SK-N-SH (cell line): ENCODE measurements around the gene ATP5F1E. TPM values are rescaled to one million over a fixed set of nuclear protein-coding genes. Genes with fewer than 3 reads are reported as not detected.

Experiments used
- CTCF ChIA-PET: fragments of 300-600, 350-600 bp; formaldehyde crosslinking; extraction: SDS; loops from one replicate; lab custom pipeline; 2021; lab: Yijun Ruan, JAX
- POLR2A ChIA-PET: fragments of 350-600 bp; sonication (Branson Sonifier 250); formaldehyde crosslinking; extraction: SDS; loops from one replicate; lab custom pipeline; 2020; ENCODE audit warnings: antibody characterized with exemption, inconsistent platforms; lab: Yijun Ruan, JAX
- DNase-seq: peaks from one replicate; pipeline ENCODE4 v3.0.0; 2012
- H2AFZ ChIP-seq: fragments of 200-600 bp; sonication (generic); 2 replicates; pipeline ENCODE4 v1.8.1; 2016; ENCODE audit warnings: antibody characterized with exemption, mild to moderate bottlenecking, low read depth
- H3F3A ChIP-seq: fragments of 200-600 bp; sonication (generic); replicated peaks from 2 replicates; pipeline ENCODE3; 2016; ENCODE audit warnings: antibody characterized with exemption, mild to moderate bottlenecking; ENCODE audit not compliant: insufficient read depth
- H3K27ac ChIP-seq, 2 experiments: fragments of 200-500 bp in 1 of 2; fragments of 200-600 bp in 1 of 2; sonication (Bioruptor generic) in 1 of 2; sonication (generic), shearing (Covaris generic) in 1 of 2; 2 replicates each; pipeline versions ENCODE4 v1.5.1 to v1.6.1; 2014 to 2016; ENCODE audit warnings: low read depth in 2 of 2, inconsistent platforms in 1 of 2, low read length in 1 of 2, mild to moderate bottlenecking in 1 of 2, mixed read lengths in 1 of 2
- H3K27me3 ChIP-seq: fragments of 200-600 bp; sonication (generic), shearing (Covaris generic); 2 replicates; pipeline ENCODE4 v1.6.1; 2016; ENCODE audit warnings: mixed run types; ENCODE audit not compliant: insufficient read depth
- H3K36me3 ChIP-seq, 2 experiments: fragments of 200-500 bp in 1 of 2; fragments of 200-600 bp in 1 of 2; sonication (Bioruptor generic) in 1 of 2; sonication (generic) in 1 of 2; replicated peaks in 1 of 2; 2 replicates each; pipeline versions ENCODE3 to v1.5.1; 2014 to 2016; ENCODE audit warnings: low read length in 1 of 2, mild to moderate bottlenecking in 1 of 2; ENCODE audit not compliant: insufficient read depth in 2 of 2, control insufficient read depth in 1 of 2
- H3K4me1 ChIP-seq, 2 experiments: fragments of 200-500 bp in 1 of 2; fragments of 200-600 bp in 1 of 2; sonication (Bioruptor generic) in 1 of 2; sonication (generic), shearing (Covaris generic) in 1 of 2; 2 replicates each; pipeline versions ENCODE4 v1.5.1 to v1.6.1; 2014 to 2016; ENCODE audit warnings: low read depth in 1 of 2, low read length in 1 of 2, mixed run types in 1 of 2; ENCODE audit not compliant: insufficient read depth in 2 of 2, control insufficient read depth in 1 of 2
- H3K4me2 ChIP-seq: fragments of 200-600 bp; sonication (generic), shearing (Covaris generic); 2 replicates; pipeline ENCODE4 v1.6.1; 2017; ENCODE audit warnings: mixed run types
- H3K4me3 ChIP-seq, 2 experiments: fragments of 200-500 bp in 1 of 2; fragments of 200-600 bp in 1 of 2; sonication (Bioruptor generic) in 1 of 2; sonication (generic), shearing (Covaris generic) in 1 of 2; 2 replicates each; pipeline versions ENCODE4 v1.5.1 to v1.8.1; 2014 to 2016; ENCODE audit warnings: low read depth in 2 of 2, inconsistent platforms in 1 of 2, low read length in 1 of 2, mild to moderate bottlenecking in 1 of 2, mixed read lengths in 1 of 2, moderate library complexity in 1 of 2
- H3K79me2 ChIP-seq: fragments of 200-600 bp; sonication (generic); 2 replicates; pipeline ENCODE4 v1.8.1; 2017; ENCODE audit warnings: mild to moderate bottlenecking; ENCODE audit not compliant: insufficient read depth
- H3K9ac ChIP-seq: fragments of 200-600 bp; sonication (generic); 2 replicates; pipeline ENCODE4 v1.6.1; 2017; ENCODE audit warnings: mixed run types
- H3K9me2 ChIP-seq: fragments of 200-600 bp; sonication (generic); 2 replicates; pipeline ENCODE4 v1.6.1; 2017; ENCODE audit warnings: mixed run types
- H3K9me3 ChIP-seq: fragments of 200-600 bp; sonication (generic); 2 replicates; pipeline ENCODE4 v1.6.1; 2017; ENCODE audit warnings: mixed run types, mild to moderate bottlenecking, moderate library complexity
- H4K20me1 ChIP-seq: fragments of 200-600 bp; sonication (generic); 2 replicates; pipeline ENCODE4 v1.6.1; 2017; ENCODE audit warnings: mild to moderate bottlenecking, mixed run types; ENCODE audit not compliant: insufficient read depth
- FOSL2 ChIP-seq: IDR thresholded peaks from 2 replicates; pipeline ENCODE4 v1.4.0; 2012; ENCODE audit warnings: low read depth, mild to moderate bottlenecking, moderate library complexity, borderline replicate concordance
- FOXJ3 ChIP-seq: sonication (generic); formaldehyde crosslinking; IDR thresholded peaks from 2 replicates; pipeline ENCODE4 v1.5.1; 2020; ENCODE audit warnings: mild to moderate bottlenecking, missing genetic modification reagents
- FOXM1 ChIP-seq: IDR thresholded peaks from 2 replicates; pipeline ENCODE4 v1.4.0; 2012; ENCODE audit warnings: low read depth, mild to moderate bottlenecking
- MEF2A ChIP-seq: IDR thresholded peaks from 2 replicates; pipeline ENCODE4 v1.4.0; 2012; ENCODE audit warnings: low read depth, borderline replicate concordance
- MXI1 ChIP-seq: IDR thresholded peaks from 2 replicates; pipeline ENCODE4 v1.6.1; 2012; ENCODE audit warnings: mild to moderate bottlenecking, low read depth, low read length, improper control_type of control experiment
- NFIC ChIP-seq: IDR thresholded peaks from 2 replicates; pipeline ENCODE4 v1.4.0; 2012; ENCODE audit warnings: borderline replicate concordance
- RCOR1 ChIP-seq: fragments of 150-350 bp; IDR thresholded peaks from 2 replicates; pipeline ENCODE4 v1.6.1; 2017; ENCODE audit warnings: antibody characterized with exemption, low read length
- RFX5 ChIP-seq: IDR thresholded peaks from 2 replicates; pipeline ENCODE4 v1.6.1; 2012; ENCODE audit warnings: mild to moderate bottlenecking, improper control_type of control experiment, low read length
- SMC3 ChIP-seq: IDR thresholded peaks from 2 replicates; pipeline ENCODE4 v1.6.1; 2012; ENCODE audit warnings: low read depth, low read length, improper control_type of control experiment
- TEAD4 ChIP-seq: IDR thresholded peaks from 2 replicates; pipeline ENCODE4 v1.4.0; 2012; ENCODE audit warnings: mild to moderate bottlenecking, borderline replicate concordance; ENCODE audit not compliant: insufficient read depth
- YY1 ChIP-seq: IDR thresholded peaks from 2 replicates; pipeline ENCODE4 v1.4.0; 2012; ENCODE audit warnings: low read depth, mild to moderate bottlenecking
- ZBTB33 ChIP-seq: IDR thresholded peaks from 2 replicates; pipeline ENCODE4 v1.4.0; 2012; ENCODE audit warnings: low read depth, borderline replicate concordance
- WGBS: methylation state at CpG from one replicate; pipeline ENCODE4 v1.1.6; 2017; ENCODE audit warnings: low lambda C conversion rate; 5-methylcytosine and 5-hydroxymethylcytosine counted together
- polyA plus RNA-seq, 3 experiments: library from polyadenylated mRNA; depleted of rRNA; stranded (reverse); fragments of >200 nt; gene quantifications; 2 replicates each; pipeline ENCODE4 v1.2.3, GENCODE V29; 2012
- TF ChIP-seq, protein P1 (sequence below): fragments of 150-350 bp; IDR thresholded peaks from 2 replicates; pipeline ENCODE4 v1.6.1; 2016; ENCODE audit warnings: mild to moderate bottlenecking, low read depth, low read length

ATP5F1E gene
- polyA plus RNA-seq, 1 of the 3 experiments (the other 2 are of a cell fraction), result 60.8 TPM

DNA sequence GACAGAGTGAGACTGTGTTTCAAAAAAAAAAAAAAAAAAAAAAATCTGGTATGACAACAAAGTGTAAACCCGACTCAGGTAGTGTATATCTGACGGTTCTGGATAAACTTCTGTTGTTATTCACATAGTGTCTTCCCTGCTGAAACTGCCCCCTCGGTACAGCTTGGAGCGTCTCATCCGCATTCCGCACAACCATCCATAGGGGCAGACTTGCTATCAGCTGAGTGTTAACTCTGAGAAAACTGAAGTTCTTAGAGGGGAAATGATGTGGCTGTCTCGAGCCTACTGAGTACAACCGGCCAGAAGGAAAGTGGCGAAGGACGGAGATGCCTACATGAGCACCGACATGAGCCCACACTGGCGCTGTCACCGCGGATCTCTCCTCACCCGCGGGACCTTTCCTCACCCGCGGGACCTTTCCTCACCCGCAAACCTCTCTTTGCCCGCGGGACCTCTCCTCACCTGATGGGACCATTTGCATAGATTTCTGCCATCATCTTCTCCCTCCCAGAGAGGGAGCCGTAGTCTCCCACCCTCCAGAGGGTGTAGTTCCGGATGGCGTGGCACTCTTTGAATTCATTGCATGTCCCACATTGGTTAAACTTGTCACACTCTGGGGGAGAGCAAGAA, 34.9 kb downstream of the ATP5F1E start (continued):
- TF ChIP-seq NFIC (no peak), FOSL2 (no peak), MXI1 (no peak), FOXJ3 (CRISPR knock-in tag) (no peak), SMC3 (no peak)
- TF ChIP-seq, protein P1, sequence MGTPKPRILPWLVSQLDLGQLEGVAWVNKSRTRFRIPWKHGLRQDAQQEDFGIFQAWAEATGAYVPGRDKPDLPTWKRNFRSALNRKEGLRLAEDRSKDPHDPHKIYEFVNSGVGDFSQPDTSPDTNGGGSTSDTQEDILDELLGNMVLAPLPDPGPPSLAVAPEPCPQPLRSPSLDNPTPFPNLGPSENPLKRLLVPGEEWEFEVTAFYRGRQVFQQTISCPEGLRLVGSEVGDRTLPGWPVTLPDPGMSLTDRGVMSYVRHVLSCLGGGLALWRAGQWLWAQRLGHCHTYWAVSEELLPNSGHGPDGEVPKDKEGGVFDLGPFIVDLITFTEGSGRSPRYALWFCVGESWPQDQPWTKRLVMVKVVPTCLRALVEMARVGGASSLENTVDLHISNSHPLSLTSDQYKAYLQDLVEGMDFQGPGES, result no peak

DNA sequence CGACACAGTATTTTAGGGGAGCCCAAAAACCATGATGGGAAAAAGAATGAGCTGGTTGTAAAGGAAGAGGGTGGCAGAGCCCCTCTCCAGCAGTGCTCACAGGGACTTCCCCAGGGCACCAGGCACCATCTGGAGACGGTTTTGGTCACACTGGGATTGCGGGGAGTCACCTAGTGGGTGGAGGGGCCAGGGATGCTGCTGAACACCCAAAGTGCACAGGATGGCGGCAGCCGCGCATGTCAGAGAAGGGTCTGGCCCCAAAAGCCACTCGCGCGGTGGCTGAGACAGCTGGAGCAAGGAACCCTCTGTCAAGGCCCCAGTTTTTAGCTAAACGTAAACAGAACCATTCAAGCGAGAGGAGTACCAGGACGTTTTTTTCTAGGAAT, 35.9 kb downstream of the ATP5F1E start:
- no peak overlapping the region for H3K4me3 ChIP-seq
- POLR2A ChIA-PET, result interaction anchor here (0.6 kb wide), 1 partner anchor 18 kb away, joined by 4 read pairs; no protein-coding TSS in a partner anchor
- no peak for DNase-seq
- H3K4me1 ChIP-seq, result no peaks in the 10 kb centered on the region
- 88% methylated on average over 12 of the region's 12 CpGs for whole genome bisulfite sequencing
- no peak overlapping the region for H2AFZ ChIP-seq
- no peak overlapping the region for H3K4me2 ChIP-seq
- no peak overlapping the region for H3K27ac ChIP-seq
- no peaks in the 10 kb centered on the region for H4K20me1 ChIP-seq
- no peaks in the 10 kb centered on the region for H3K79me2 ChIP-seq
- no peaks in the 10 kb centered on the region for H3K9me2 ChIP-seq
- TF ChIP-seq ZBTB33 (no peak), NFIC (no peak), FOXM1 (no peak), RFX5 (no peak), RCOR1 (no peak), MEF2A (no peak), YY1 (no peak), TEAD4 (no peak)
- H3F3A ChIP-seq, result no peaks in the 10 kb centered on the region
- H3K27me3 ChIP-seq, result no peaks in the 10 kb centered on the region
- H3K36me3 ChIP-seq, result peaks cover 26 to 40% of the 10 kb centered on the region in 2 experiments
- no peaks in the 10 kb centered on the region for H3K9me3 ChIP-seq
- H3K9ac ChIP-seq, result no peak overlapping the region
- CTCF ChIA-PET, result interaction anchor here (1.5 kb wide), 1 partner anchor 13 kb away, joined by 5 read pairs; no protein-coding TSS in a partner anchor
